ENCODE measurements around the gene TEP1.
"Not testable (repeated sequence)": the region's sequence is repeated elsewhere in the genome, so short reads cannot be mapped to it uniquely, and the experiment has no call there.

TEP1 gene

GRCh38 chr14:20412876-20413743, at the start of gene TEP1:
Gene TEP1 (minus strand): TSS chr14:20413501. CDS start chr14:20408439, 5,062 bp downstream.
- in situ Hi-C loops (cut with MboI; ENCODE audit: low sequenced_read_pairs): no loop called here

GRCh38 chr14:20461225-20462141, 48.2 kb upstream of the TEP1 start, which contains the start of gene PIP4P1:
Gene PIP4P1 (minus strand): TSS chr14:20461434. CDS start chr14:20461325, 109 bp downstream.
- in situ Hi-C loops (cut with MboI; ENCODE audit: low sequenced_read_pairs): no loop called here

GRCh38 chr14:20460458-20461224, 47.3 kb upstream of the TEP1 start:
- in situ Hi-C loops (cut with MboI; ENCODE audit: low sequenced_read_pairs): no loop called here

- in situ Hi-C loops (cut with MboI; ENCODE audit: low sequenced_read_pairs): no loop called here
Observed at GRCh38 chr14:20458031-20458789, 44.9 kb upstream of the TEP1 start.

GRCh38 chr14:20456971-20457370, 43.7 kb upstream of the TEP1 start:
- in situ Hi-C loops (cut with MboI; ENCODE audit: low sequenced_read_pairs): no loop called here

- in situ Hi-C loops (cut with MboI; ENCODE audit: low sequenced_read_pairs): no loop called here
Observed at GRCh38 chr14:20455355-20456300, 42.3 kb upstream of the TEP1 start.

GRCh38 chr14:20454516-20455354, 41.4 kb upstream of the TEP1 start, which contains the start of the genes APEX1 and OSGEP:
Gene APEX1 (plus strand): TSS chr14:20455226. CDS start chr14:20455646, 420 bp downstream.
Gene OSGEP (minus strand): TSS chr14:20454812. CDS start chr14:20454683, 129 bp downstream.
- in situ Hi-C loops (cut with MboI; ENCODE audit: low sequenced_read_pairs): no loop called here

GRCh38 chr14:20452831-20453230, 39.5 kb upstream of the TEP1 start:
- in situ Hi-C loops (cut with MboI; ENCODE audit: low sequenced_read_pairs): not testable (repeated sequence)

- in situ Hi-C loops (cut with MboI; ENCODE audit: low sequenced_read_pairs): no loop called here
Observed at GRCh38 chr14:20446889-20447288, 33.6 kb upstream of the TEP1 start.

- in situ Hi-C loops (cut with MboI; ENCODE audit: low sequenced_read_pairs): not testable (repeated sequence)
Observed at GRCh38 chr14:20443650-20444049, 30.3 kb upstream of the TEP1 start.

GRCh38 chr14:20441461-20441860, 28.2 kb upstream of the TEP1 start:
- in situ Hi-C loops (cut with MboI; ENCODE audit: low sequenced_read_pairs): no loop called here

GRCh38 chr14:20440882-20441281, 27.6 kb upstream of the TEP1 start:
- in situ Hi-C loops (cut with MboI; ENCODE audit: low sequenced_read_pairs): no loop called here

- in situ Hi-C loops (cut with MboI; ENCODE audit: low sequenced_read_pairs): no loop called here
Observed at GRCh38 chr14:20440465-20440864, 27.2 kb upstream of the TEP1 start.

- in situ Hi-C loops (cut with MboI; ENCODE audit: low sequenced_read_pairs): no loop called here
Observed at GRCh38 chr14:20438664-20439063, 25.4 kb upstream of the TEP1 start.

- in situ Hi-C loops (cut with MboI; ENCODE audit: low sequenced_read_pairs): no loop called here
Observed at GRCh38 chr14:20436363-20436755, 23.1 kb upstream of the TEP1 start.

- in situ Hi-C loops (cut with MboI; ENCODE audit: low sequenced_read_pairs): no loop called here
Observed at GRCh38 chr14:20435582-20436362, 22.5 kb upstream of the TEP1 start, which contains the start of gene KLHL33. Gene KLHL33 (minus strand): TSS chr14:20436166. CDS start chr14:20435811, 355 bp downstream.
